NCI-H2196 (cell line): ENCODE measurements around the gene PHACTR2.
"Not testable (repeated sequence)": the region's sequence is repeated elsewhere in the genome, so short reads cannot be mapped to it uniquely, and the experiment has no call there.

Experiments used
- DNase-seq: peaks from one replicate; lab custom pipeline; 2025; ENCODE audit not compliant: unreplicated experiment; lab: John Stamatoyannopoulos, UW

PHACTR2 gene

DNA sequence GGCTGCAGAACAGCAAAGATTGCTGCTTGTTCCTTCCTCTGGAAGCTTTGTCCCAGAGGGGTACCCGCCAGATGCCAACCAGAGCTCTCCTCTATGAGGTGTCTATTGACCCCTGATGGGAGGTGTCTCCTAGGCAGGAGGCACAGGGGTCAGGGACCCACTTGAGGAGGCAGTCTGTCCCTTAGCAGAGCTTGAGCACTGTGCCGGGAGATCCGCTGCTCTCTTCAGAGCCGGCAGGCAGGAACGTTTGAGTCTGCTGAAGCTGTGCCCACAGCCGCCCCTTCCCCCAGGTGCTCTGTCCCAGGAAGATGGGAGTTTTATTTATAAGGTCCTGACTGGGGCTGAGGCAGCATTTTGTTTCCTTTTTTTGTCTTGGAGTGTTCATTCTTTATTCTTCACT is 179.0 kb downstream of the PHACTR2 start:
- DNase-seq = not testable (repeated sequence)

DNA sequence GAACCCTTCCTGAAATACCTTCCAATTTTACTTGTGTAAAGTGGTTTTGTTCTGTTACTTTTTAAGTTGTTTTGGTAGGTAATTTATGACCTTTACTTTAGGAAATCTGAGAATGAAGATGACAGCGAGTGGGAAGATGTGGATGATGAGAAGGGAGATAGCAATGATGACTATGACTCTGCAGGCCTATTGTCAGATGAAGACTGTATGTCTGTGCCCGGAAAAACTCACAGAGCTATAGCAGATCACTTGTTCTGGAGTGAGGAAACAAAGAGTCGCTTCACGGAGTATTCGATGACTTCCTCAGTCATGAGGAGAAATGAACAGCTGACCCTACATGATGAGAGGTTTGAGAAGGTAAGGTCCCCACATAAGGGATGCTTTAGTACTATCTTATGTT is 179.9 kb downstream of the PHACTR2 start:
- DNase-seq = no peak

DNA sequence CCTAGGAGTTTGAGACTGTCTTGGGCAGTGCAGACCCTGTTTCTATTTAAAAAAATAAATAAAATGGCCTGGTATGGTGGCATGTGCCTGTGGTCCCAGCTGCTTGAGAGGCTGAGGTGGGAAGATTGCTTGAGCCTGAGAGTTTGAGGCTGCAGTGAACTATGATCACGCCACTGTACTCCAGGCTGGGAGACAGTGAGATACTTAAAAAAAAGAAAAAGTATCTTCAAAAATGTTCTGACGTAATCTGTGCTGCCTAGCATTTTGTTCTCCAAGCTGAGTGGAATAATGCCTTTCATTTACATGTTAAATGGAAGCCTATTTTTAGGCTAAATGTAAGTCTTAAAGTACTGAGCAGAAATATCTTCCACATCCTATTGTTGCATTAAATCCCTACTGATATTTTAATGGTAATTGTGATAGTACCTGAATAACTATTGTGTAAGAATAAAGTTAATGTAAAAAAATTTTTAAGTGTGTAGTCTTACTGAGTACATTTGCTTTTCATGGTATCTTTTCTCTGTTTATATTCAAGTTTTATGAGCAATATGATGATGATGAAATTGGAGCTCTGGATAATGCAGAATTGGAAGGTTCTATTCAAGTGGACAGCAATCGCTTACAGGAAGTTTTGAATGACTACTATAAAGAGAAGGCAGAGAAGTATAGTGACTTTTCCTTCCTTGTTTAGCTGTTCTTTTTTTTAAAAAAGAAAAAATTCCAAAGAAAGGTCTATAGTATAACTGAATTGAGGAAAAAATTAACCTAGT is 182.3 kb downstream of the PHACTR2 start:
- no peak for DNase-seq

DNA sequence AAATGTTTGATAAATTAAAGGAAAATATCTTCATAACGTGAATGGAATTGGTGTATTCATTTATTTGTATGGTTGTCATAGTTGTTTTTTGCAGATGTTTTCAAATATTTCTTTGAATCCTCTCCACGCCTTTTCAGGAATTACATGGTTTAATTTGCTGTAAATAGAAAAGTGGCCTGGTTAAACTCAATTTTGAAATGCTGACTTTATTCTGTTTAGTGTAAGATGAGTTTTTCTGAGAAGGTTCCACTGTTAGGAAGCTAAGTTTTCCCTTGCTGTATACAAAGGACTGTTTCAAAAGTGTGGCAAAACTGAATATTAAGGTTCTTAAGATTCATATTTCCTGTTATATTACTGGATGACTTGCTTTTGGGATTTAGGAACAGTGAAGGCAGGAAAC is 186.0 kb downstream of the PHACTR2 start:
- no peak for DNase-seq

DNA sequence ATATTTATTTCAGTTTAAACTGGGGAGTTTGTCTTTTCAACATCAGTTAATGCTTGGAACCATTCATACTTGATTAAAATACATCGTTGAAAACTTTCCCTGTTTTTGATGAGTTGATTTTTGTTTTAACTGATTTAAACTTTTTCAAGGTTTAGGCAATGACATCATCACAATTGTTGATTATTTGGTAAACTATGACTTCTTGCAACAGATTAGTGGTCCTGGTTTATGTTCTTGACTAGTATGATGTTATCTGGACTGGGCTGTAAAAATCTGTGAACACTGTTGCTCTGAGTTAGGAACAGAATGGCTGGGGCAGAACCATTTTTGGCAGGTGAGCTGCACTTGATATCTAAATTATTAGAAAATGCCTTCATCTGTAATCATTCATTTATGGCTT is 186.5 kb downstream of the PHACTR2 start, which contains the start of gene ZC2HC1B:
ZC2HC1B (plus strand) TSS at position 241 of the 400 bp plus-strand sequence; CDS start at position 307, 66 bp downstream.
- DNase-seq = no peak

DNA sequence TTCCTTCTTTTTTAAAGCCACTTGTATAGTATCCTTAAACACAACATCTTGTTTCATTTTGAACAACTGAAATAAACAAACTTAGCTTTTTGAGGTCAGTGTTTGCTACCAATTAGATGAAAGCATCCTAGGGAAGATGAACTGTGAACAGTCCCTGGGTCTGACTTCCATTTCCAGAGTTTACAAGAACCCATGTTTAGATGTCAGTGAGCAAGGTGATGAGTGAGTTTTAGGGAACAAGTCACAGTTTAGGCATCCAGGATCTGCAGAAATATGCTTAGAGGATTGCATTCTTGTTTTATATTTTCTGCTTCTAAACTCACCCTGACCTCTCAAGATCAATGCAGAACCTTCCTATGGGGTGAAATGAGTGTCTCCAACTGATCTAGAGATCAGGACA is 189.5 kb downstream of the PHACTR2 start:
- no peak for DNase-seq

DNA sequence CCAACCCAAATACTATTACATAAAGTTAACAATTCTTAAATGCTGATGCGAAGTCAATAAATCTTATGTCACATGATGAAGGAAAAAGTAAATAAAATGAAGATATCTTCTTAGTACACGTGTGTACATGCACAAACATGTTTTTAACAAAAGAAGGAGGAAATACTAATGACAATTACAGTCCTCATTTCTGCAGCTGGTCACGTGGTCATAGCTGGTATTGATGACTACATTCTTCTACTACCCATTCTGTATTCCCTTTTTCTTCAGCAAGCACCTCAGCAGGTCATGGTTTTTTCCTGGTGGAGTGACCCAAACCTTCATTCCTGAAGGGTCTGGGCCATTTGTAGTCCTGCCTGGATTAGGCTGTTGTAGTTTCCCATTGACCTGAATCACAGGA is 191.0 kb downstream of the PHACTR2 start:
- not testable (repeated sequence) for DNase-seq

DNA sequence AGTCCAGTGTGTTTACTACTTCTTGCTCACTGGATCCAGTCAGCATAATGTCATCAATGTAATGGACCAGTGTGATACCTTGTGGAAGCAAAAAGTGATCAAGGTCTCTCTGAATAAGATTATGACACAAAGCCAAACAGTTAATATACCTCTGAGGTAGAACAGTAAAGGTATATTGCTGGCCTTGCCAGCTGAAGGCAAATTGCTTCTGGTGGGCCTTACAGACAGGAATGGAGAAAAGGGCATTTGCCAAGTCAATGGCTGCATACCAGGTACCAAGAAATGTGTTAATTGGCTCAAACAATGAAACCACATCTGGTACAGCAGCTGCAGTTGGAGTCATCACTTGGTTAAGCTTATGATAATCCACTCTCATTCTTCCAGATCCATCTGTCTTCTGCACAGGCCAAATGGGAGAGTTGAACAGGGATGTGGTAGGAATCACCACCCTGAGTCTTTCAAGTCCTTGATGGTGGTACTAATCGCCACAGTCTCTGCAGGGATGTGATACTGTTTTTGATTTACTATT is 193.5 kb downstream of the PHACTR2 start:
- DNase-seq = not testable (repeated sequence)

DNA sequence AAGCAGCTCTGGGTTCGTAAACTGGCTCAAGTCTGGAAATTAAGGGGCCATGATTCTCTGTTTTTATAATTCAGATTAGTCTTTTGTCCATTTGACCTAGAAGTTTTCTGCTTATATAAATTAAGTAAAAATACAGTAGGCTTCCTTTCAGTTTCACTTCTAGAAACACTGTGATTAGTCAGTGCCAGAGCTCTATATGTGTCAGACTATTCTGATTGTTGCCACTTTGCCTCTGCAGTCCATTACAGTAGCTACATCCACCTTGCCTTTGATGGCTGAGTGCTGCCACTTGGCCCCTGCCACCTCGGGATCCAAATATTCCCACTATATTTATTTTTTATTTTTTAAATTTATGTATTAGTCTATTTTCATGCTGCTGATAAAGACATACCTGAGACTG is 194.4 kb downstream of the PHACTR2 start:
- no peak for DNase-seq

DNA sequence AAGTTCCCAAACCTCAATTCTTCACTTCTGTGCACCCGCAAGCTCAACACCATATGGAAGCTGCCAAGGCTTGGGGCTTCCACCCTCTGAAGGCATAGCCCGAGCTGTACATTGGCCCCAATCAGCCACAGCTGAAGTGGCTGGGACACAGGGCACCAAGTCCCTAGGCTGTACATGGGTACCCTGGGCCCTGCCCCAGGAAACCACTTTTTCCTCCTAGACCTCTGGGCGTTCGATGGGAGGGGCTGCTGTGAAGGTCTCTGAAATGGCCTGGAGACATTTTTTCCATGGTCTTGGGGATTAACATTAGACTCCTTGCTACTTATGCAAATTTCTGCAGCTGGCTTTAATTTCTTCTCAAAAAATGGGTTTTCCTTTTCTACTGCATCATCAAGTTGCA is 195.8 kb downstream of the PHACTR2 start:
- not testable (repeated sequence) for DNase-seq

DNA sequence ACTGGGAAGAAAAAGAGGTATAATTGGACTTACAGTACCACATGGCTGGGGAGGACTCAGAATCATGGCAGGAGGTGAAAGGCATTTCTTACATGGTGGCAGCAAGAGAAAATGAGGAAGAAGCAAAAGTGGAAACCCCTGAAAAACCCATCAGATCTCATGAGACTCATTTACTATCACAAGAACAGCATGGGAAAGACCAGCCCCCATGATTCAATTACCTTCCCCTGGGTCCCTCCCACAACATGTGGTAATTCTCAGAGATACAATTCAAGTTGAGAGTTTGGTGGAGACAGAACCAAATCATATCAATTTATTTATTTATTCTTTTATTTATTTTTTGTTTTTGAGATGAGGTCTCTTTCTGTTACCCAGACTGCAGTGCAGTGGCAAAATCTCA is 196.7 kb downstream of the PHACTR2 start:
- DNase-seq = not testable (repeated sequence)

DNA sequence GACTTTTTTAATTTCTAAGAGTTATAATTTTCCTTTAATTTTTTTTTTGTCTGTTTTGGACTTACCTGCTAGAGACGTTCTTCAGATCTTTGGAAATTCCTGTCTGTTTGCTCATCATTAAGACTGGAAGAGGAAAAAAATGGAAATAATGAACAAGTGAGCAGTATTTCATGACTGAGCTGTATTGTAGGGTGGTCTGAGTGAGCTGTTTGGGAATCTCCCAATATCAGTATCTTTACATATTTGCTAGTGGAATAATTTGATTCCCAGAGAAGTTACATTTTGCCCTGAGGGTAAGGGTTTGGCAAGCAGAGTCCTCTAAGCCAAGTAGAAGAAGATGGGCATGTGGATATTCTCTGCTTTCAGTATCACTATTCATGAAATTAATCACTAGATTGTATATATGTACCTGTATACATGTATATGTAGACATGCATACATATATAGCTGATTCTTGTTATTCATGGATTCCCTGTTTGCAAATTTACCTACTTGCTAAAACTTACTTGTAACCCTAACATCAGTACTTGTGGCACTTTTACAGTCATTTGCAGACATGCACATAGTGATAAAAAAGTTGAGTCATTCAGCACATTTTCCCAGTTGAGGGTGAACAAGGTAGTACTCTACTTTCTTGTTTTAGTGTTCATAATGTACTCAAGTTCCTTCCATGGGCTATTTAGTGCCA is 200.0 kb downstream of the PHACTR2 start:
- no peak for DNase-seq

DNA sequence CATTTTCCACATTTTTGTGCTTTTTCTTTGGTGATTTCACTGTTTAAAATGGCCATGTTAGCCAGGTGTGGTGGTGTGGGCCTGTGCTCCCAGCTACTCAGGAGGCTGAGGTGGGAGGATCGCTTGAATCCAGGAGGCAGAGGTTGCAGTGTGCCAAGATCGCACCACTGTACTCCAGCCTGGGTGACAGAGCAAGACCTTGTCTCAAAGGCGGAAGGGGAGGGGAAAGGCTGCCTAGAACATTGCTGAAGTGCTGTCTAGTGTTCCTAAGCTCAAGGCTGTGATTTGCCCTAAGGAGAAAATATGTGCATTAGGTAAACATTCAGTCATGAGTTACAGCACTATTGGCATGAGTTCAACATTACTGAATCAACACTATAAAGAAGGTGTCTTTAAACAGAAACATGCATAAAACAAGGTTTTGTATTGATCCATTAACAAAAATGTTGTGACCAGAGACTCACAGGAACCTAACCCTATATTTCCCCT is 200.6 kb downstream of the PHACTR2 start:
- DNase-seq = no peak

DNA sequence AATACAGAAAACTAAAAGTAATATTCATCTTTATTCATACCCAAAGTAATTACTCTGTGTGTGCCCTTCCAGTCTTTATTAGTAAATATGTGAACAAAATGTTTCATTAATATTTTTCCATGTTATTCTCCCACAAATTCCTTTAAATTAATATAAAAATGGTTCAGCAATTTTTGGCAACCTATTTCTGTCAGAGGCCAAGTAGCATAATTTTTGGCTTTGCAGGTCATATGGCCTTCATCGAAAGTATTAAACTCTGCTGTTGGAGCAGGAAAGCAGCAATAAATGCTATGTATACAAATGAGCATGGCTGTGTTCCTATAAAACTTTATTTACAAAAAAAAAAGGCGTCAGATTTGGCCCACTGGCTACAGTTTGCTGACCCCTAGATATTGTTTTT is 202.6 kb downstream of the PHACTR2 start:
- DNase-seq = no peak
